HepG2 (cell line): Measurements from ENCODE around the gene EPB41. TPM values are rescaled to one million over a fixed set of nuclear protein-coding genes. Genes with fewer than 3 reads are reported as not detected.

Experiments used
- ATAC-seq: fragments of 200-7000 bp; cut with Tn5 transposase; 3 replicates; pipeline ENCODE4 v1.9.1; 2020; ENCODE audit warnings: mild to moderate bottlenecking, moderate library complexity
- BruUV-seq: library from RNA; stranded (reverse); fragments of 400-500 nt; replicated peaks from 2 replicates; lab custom pipeline; 2021; lab: Mats Ljungman, UMichigan
- CTCF ChIA-PET: fragments of 300-600 bp; formaldehyde crosslinking; extraction: SDS; loops from one replicate; lab custom pipeline; 2021; ENCODE audit warnings: low total read pairs, inconsistent platforms, low intra/inter-chr PET ratio; lab: Yijun Ruan, JAX
- POLR2A ChIA-PET: fragments of 350-600 bp; sonication (Branson Sonifier 250); formaldehyde crosslinking; loops from one replicate; lab custom pipeline; 2020; ENCODE audit warnings: antibody characterized with exemption, inconsistent platforms; lab: Yijun Ruan, JAX
- DNase-seq: peaks from one replicate; pipeline ENCODE4 v3.0.0-alpha.2; 2015; ENCODE audit warnings: low spot score
- FAIRE-seq: peaks from 3 replicates; lab custom pipeline; 2011; peaks lifted over from hg19 to GRCh38; lab: Jason Lieb, UNC
- H2AFZ ChIP-seq: one replicate; pipeline ENCODE4 v1.6.1; 2011; ENCODE audit warnings: low read length, inconsistent platforms
- H3K27ac ChIP-seq: fragments of 300-600 bp; 3 replicates; pipeline ENCODE4 v1.8.0; 2011; ENCODE audit warnings: mixed run types, mild to moderate bottlenecking, mixed read lengths, low read length, inconsistent platforms; ENCODE audit not compliant: insufficient read depth; ENCODE audit errors: extremely low read length
- H3K27me3 ChIP-seq, 2 experiments: fragments of 200-600 bp in 1 of 2; 2 replicates in 1 of 2; 3 replicates in 1 of 2; pipeline versions ENCODE4 v1.6.0 to v1.8.0; 2011; ENCODE audit warnings: low read length in 2 of 2, mild to moderate bottlenecking in 2 of 2, moderate library complexity in 2 of 2, inconsistent platforms in 1 of 2; ENCODE audit not compliant: insufficient read depth in 2 of 2, control insufficient read depth in 1 of 2
- H3K36me3 ChIP-seq, 2 experiments: fragments of 200-600 bp in 1 of 2; replicated peaks in 1 of 2; 2 replicates in 1 of 2; 3 replicates in 1 of 2; pipeline versions ENCODE4 v1.5.1 to v1.8.0; 2011; ENCODE audit warnings: low read length in 2 of 2, inconsistent platforms in 1 of 2; ENCODE audit not compliant: insufficient read depth in 2 of 2, control insufficient read depth in 1 of 2
- H3K4me1 ChIP-seq: 2 replicates; pipeline ENCODE4 v1.5.1; 2012; ENCODE audit warnings: low read length, inconsistent platforms; ENCODE audit not compliant: insufficient read depth
- H3K4me2 ChIP-seq: 2 replicates; pipeline ENCODE4 v1.6.0; 2011; ENCODE audit warnings: low read depth, low read length, inconsistent platforms
- H3K4me3 ChIP-seq, 3 experiments: fragments of 200-600 bp in 1 of 3; sonication (generic), shearing (Covaris generic) in 1 of 3; replicated peaks in 1 of 3; 2 replicates each; pipeline ENCODE4 v1.5.1; 2011 to 2016; ENCODE audit warnings: low read length in 3 of 3, inconsistent platforms in 2 of 3, low read depth in 2 of 3, mild to moderate bottlenecking in 2 of 3, control low read depth in 1 of 3, mixed read lengths in 1 of 3; ENCODE audit not compliant: insufficient read depth in 1 of 3
- H3K79me2 ChIP-seq: one replicate; pipeline ENCODE4 v1.6.1; 2011; ENCODE audit warnings: low read length, inconsistent platforms; ENCODE audit not compliant: insufficient read depth
- H3K9ac ChIP-seq: 2 replicates; pipeline ENCODE4 v1.6.0; 2011; ENCODE audit warnings: mild to moderate bottlenecking, low read depth, low read length, inconsistent platforms; ENCODE audit not compliant: insufficient read depth
- H3K9me3 ChIP-seq: 2 replicates; pipeline ENCODE4 v1.5.1; 2012; ENCODE audit warnings: mild to moderate bottlenecking, low read length
- H4K20me1 ChIP-seq: 2 replicates; pipeline ENCODE4 v1.6.0; 2011; ENCODE audit warnings: inconsistent platforms, mild to moderate bottlenecking, low read length, moderate library complexity; ENCODE audit not compliant: insufficient read depth
- ATF6 ChIP-seq: sonication (generic); formaldehyde crosslinking; conservative IDR thresholded peaks from 2 replicates; pipeline ENCODE4 v1.4.0; 2020; ENCODE audit warnings: missing genetic modification reagents
- FOSL1 ChIP-seq: sonication (generic); formaldehyde crosslinking; IDR thresholded peaks from 2 replicates; pipeline ENCODE4 v1.9.0; 2021; ENCODE audit warnings: missing genetic modification reagents, borderline replicate concordance
- HNF1B ChIP-seq: sonication (generic); formaldehyde crosslinking; IDR thresholded peaks from 2 replicates; pipeline ENCODE4 v1.5.1; 2020; ENCODE audit warnings: mild to moderate bottlenecking, moderate library complexity, missing genetic modification reagents
- JDP2 ChIP-seq: sonication (generic); formaldehyde crosslinking; IDR thresholded peaks from 2 replicates; pipeline ENCODE4 v1.8.1; 2022; ENCODE audit warnings: missing genetic modification reagents, borderline replicate concordance
- PCBP2 ChIP-seq: fragments of 200-400 bp; formaldehyde crosslinking; optimal IDR thresholded peaks from 2 replicates; pipeline ENCODE3; 2018; ENCODE audit warnings: low read length, low read depth; ENCODE audit not compliant: poor library complexity, severe bottlenecking
- PHF21A ChIP-seq: sonication (generic); formaldehyde crosslinking; IDR thresholded peaks from 2 replicates; pipeline ENCODE4 v1.5.0; 2020; ENCODE audit warnings: mild to moderate bottlenecking, missing genetic modification reagents
- SALL1 ChIP-seq: sonication (generic); formaldehyde crosslinking; IDR thresholded peaks from 2 replicates; pipeline ENCODE4 v1.8.0; 2022; ENCODE audit warnings: mild to moderate bottlenecking, missing genetic modification reagents
- SAP130 ChIP-seq: IDR thresholded peaks from 2 replicates; pipeline ENCODE4 v1.6.1; 2016; ENCODE audit warnings: low read depth
- SNRNP70 ChIP-seq: fragments of 200-400 bp; formaldehyde crosslinking; IDR thresholded peaks from 2 replicates; pipeline ENCODE4 v1.6.1; 2017; ENCODE audit warnings: mild to moderate bottlenecking, low read depth, low read length, moderate library complexity
- YEATS4 ChIP-seq: sonication (generic); formaldehyde crosslinking; IDR thresholded peaks from 2 replicates; pipeline ENCODE4 v1.4.0; 2020; ENCODE audit warnings: missing genetic modification reagents, borderline replicate concordance
- ZFP36 ChIP-seq: fragments of 150-350 bp; IDR thresholded peaks from 2 replicates; pipeline ENCODE4 v1.6.1; 2018; ENCODE audit warnings: borderline replicate concordance, low read length, low read depth; ENCODE audit not compliant: partially characterized antibody
- ZNF597 ChIP-seq: sonication (generic); formaldehyde crosslinking; IDR thresholded peaks from 2 replicates; pipeline ENCODE4 v1.5.0; 2020; ENCODE audit warnings: missing genetic modification reagents
- ZNF709 ChIP-seq: sonication (generic); formaldehyde crosslinking; IDR thresholded peaks from 2 replicates; pipeline ENCODE4 v1.5.0; 2020; ENCODE audit warnings: mild to moderate bottlenecking, missing genetic modification reagents
- ZNF766 ChIP-seq: sonication (generic); formaldehyde crosslinking; IDR thresholded peaks from 2 replicates; pipeline ENCODE4 v1.5.0; 2020; ENCODE audit warnings: missing genetic modification reagents, borderline replicate concordance
- ZNF800 ChIP-seq: sonication (generic); formaldehyde crosslinking; IDR thresholded peaks from 2 replicates; pipeline ENCODE4 v1.4.0; 2020; ENCODE audit warnings: missing genetic modification reagents
- ZSCAN29 ChIP-seq: sonication (generic); formaldehyde crosslinking; conservative IDR thresholded peaks from 2 replicates; pipeline ENCODE4 v1.4.0; 2020; ENCODE audit warnings: mild to moderate bottlenecking, missing genetic modification reagents
- WGBS: methylation state at CpG from one replicate; pipeline ENCODE4 v1.1.6; 2017; ENCODE audit warnings: low lambda C conversion rate; 5-methylcytosine and 5-hydroxymethylcytosine counted together
- in situ Hi-C: cut with HindIII; loops from 2 replicates; pipeline ENCODE4 v1.10.0; 2017; ENCODE audit warnings: low pct_unique_long_range_greater_than_20kb; ENCODE audit not compliant: extremely low pct_ligation_motif_present
- intact Hi-C: fragments of 100-400 bp; cut with micrococcal nuclease; formaldehyde crosslinking; loops from one replicate; pipeline ENCODE4 v1.10.0; 2022; ENCODE audit not compliant: unreplicated experiment
- polyA plus RNA-seq, 8 experiments: library from polyadenylated mRNA; depleted of rRNA in 3 of 8; stranded (reverse) in 7 of 8; unstranded in 1 of 8; fragments of >200 nt; fragmentation: Illumina TruSeq in 4 of 8; extraction: Trizol in 4 of 8; gene quantifications; 2 replicates each; pipeline versions ENCODE4 v1.2.1 to v1.2.3, GENCODE V29; 2011 to 2016; ENCODE audit warnings: low read depth in 4 of 8, missing spikeins in 1 of 8, mixed read lengths in 1 of 8; ENCODE audit not compliant: insufficient read depth in 1 of 8
- total RNA-seq, 5 experiments: library from RNA; depleted of rRNA; stranded (reverse); fragments of >200 nt; fragmentation: Illumina TruSeq; extraction: Trizol; gene quantifications; 2 replicates each; pipeline ENCODE4 v1.2.3, GENCODE V29; 2016; ENCODE audit warnings: low read depth in 1 of 5

EPB41 gene
- total and polyA plus RNA-seq, 2 of the 13 experiments (the other 11 are each of a cell fraction or from before 2014, with no cell fraction given): 34.5 to 46.7 TPM

- 0% methylated on average over 10 of the region's 32 CpGs for WGBS
- H3K27ac ChIP-seq: peak overlapping the region; percentile 66
- peak; percentile 47 for ATAC-seq
- POLR2A ChIA-PET: interaction anchor here (1.2 to 2.4 kb wide), 5 partner anchors 11 to 68 kb away, joined by 3 to 19 read pairs (median 13); no protein-coding TSS in a partner anchor
- in situ Hi-C loops: no loop called here
- no peaks in the 10 kb centered on the region for H3K9me3 ChIP-seq
- no peaks in the 10 kb centered on the region for H3K36me3 ChIP-seq
- peak overlapping the region; percentile 89 for H3K4me2 ChIP-seq
- peak; percentile 45 for DNase-seq
- H3K27me3 ChIP-seq: no peaks in the 10 kb centered on the region; a peak in 1 of 5 replicates
- intact Hi-C loops: no loop called here
- peaks cover 43% of the 10 kb centered on the region for H3K4me1 ChIP-seq
- H2AFZ ChIP-seq: no peak overlapping the region
- no peaks in the 10 kb centered on the region; the same call in 1 of the 2 replicates for H4K20me1 ChIP-seq
- FAIRE-seq: peak; percentile 40
- BruUV-seq: no TSS peak
- CTCF ChIA-PET: no interaction called here
- H3K79me2 ChIP-seq: peaks cover 48% of the 10 kb centered on the region
- peak overlapping the region; percentile 46 to 81 (median 73) for H3K4me3 ChIP-seq
- peak overlapping the region; percentile 69 for H3K9ac ChIP-seq
- peak; percentile 21; the same call in 1 of the 2 replicates for TF ChIP-seq HNF1B
- no peak for TF ChIP-seq ZNF766 (CRISPR knock-in tag)
- no peak for TF ChIP-seq JDP2 (CRISPR knock-in tag)
- TF ChIP-seq ZNF709 (CRISPR knock-in tag): no peak
- no peak for TF ChIP-seq ZFP36
- no peak for TF ChIP-seq SNRNP70
- 0 out of 2 replicates have a peak, but pooled peaks have one; percentile 26 for TF ChIP-seq ZSCAN29 (CRISPR knock-in tag)
- TF ChIP-seq ZNF800 (CRISPR knock-in tag): 0 out of 2 replicates have a peak, but pooled peaks have one; percentile 3
- no peak for TF ChIP-seq ZNF597 (CRISPR knock-in tag)
- peak; percentile 50 for TF ChIP-seq SAP130
- peak; percentile 32 for TF ChIP-seq SALL1 (CRISPR knock-in tag)
- no peak for TF ChIP-seq PCBP2
- TF ChIP-seq YEATS4 (CRISPR knock-in tag): 0 out of 2 replicates have a peak, but pooled peaks have one; percentile 20
- 0 out of 2 replicates have a peak, but pooled peaks have one; percentile 14 for TF ChIP-seq ATF6 (CRISPR knock-in tag)
- TF ChIP-seq PHF21A (CRISPR knock-in tag): peak; percentile 40; the same call in 1 of the 2 replicates
- TF ChIP-seq FOSL1: no peak
Measured at GRCh38 chr1:28915031-28915895, 894 bp downstream of the EPB41 start.
